ENCODE data around the gene RSPH9.
"Not testable (repeated sequence)": the region's sequence is repeated elsewhere in the genome, so short reads cannot be mapped to it uniquely, and the experiment has no call there.

Gene RSPH9

DNA sequence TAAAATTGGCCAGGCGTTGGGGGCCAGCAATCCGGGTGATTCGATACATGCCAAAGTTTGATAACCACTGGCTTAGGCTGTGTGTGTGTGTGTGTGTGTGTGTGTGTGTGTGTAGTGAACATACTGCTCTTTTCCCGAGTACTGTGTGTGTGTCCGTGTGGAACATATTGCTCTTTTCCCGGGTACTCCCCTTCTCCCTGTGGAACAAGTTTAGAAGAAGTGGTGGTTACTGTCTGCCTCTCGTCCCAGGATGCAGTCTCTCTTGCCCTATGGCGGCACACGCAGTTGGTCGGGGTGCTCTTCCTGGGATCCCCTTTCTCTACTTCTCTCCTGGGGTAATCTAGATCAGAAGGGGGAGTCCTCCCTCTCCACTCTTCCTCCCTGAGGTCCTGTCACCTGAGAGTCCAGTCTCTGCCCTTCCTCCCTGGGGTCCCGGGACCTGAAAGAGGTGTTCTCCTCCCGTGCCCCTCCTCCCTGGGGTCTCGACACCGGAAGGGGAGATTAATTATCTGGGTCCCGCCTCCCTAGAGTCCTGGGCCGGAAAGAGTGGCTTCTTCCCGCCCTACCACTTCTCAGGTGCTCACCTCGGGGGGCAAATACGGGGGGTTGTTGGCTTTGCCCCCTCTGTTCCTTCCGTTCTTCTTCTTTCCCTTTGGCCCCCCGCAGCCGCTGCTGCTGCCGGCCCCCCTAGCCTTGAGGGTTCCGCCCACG, 16.3 kb upstream of the RSPH9 start:
- in situ Hi-C loops (cut with MboI; ENCODE audit: low sequenced_read_pairs) = no loop called here

DNA sequence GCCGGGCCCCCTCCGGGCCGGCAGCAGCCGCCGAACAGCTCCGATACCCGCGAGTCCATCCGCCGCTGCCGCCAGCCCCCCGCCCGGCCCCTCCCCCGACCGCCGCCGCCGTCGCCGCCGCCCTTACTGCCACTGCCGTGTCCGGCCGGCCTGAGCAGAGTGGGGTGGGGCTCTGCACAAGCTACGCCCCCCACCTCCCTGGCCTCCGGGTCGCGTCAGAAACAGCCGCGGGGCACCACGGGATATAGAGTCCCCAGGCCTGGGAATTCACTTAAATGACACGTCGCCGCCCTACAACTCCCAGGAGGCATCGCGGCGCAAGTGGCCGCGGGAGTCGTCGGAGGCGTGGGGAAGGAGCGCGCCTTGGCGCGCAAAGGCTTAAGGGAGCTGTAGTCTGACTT, 15.7 kb upstream of the RSPH9 start, which contains the start of gene GTPBP2:
TSS of gene GTPBP2 (minus strand) at position 161 of the 401 bp plus-strand sequence. CDS start at position 59, 102 bp downstream.
- in situ Hi-C loops (cut with MboI; ENCODE audit: low sequenced_read_pairs) = no loop called here

- in situ Hi-C loops (cut with MboI; ENCODE audit: low sequenced_read_pairs) = no loop called here
Measured at GRCh38 chr6:43629505-43630300, 15.1 kb upstream of the RSPH9 start.

DNA sequence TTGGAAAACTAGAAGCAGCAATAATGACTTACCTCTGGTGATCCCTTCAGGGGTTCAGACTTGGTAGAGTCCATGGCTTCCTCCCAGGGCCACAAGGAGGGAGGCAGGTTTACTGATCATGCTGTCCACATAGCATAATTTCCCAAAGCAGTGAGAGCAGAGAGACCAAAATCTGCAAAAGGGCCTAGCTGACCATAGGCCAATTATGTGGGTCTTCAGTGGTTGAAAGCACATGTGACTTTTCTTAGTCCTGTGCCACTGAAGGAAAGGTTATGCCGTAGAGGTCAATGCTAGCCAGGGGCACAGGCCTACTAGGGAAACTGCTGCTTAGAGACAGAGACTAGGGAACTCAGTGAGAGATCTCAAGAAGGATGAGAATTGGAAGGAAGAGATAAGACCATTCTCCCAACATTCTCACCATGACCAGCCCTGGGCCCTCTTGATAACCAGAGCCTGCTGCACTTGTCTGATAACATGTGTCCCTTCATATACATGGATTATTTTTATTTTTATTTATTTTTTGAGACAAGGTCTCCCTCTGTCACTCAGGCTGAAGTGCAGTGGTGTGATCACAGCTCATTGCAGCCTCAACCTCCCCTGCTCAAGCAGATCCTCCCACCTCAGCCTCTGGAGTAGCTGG, 13.7 kb upstream of the RSPH9 start:
- in situ Hi-C loops (cut with MboI; ENCODE audit: low sequenced_read_pairs) = no loop called here

GRCh38 chr6:43633002-43633401, 11.8 kb upstream of the RSPH9 start:
- in situ Hi-C loops (cut with MboI; ENCODE audit: low sequenced_read_pairs) = not testable (repeated sequence)

DNA sequence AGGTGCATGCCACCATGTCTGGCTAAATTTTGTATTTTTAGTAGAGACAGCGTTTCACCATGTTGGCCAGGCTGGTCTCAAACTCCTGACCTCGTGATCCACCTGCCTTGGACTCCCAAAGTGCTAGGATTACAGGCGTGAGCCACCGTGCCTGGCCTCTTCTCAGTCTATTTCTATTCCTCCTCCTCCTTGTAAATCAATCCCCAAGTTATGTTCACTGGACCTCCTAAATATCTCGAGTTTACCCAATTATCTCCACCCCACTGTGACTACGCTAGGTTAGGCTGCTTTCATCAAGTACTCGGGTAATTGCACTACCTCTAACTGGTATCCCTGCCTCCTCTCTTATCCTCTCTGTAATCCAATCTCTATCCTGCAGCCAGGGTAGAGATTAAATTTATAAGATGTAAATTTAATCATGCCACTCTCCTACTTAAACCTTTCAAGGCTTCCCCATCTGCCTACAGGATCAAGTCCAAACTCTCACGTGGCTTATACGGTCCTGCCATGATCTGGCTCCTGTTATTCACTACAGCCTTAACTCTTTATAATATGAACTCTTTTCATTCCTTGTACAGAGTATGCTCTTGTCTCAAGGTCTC, 10.0 kb upstream of the RSPH9 start:
- in situ Hi-C loops (cut with MboI; ENCODE audit: low sequenced_read_pairs) = no loop called here

DNA sequence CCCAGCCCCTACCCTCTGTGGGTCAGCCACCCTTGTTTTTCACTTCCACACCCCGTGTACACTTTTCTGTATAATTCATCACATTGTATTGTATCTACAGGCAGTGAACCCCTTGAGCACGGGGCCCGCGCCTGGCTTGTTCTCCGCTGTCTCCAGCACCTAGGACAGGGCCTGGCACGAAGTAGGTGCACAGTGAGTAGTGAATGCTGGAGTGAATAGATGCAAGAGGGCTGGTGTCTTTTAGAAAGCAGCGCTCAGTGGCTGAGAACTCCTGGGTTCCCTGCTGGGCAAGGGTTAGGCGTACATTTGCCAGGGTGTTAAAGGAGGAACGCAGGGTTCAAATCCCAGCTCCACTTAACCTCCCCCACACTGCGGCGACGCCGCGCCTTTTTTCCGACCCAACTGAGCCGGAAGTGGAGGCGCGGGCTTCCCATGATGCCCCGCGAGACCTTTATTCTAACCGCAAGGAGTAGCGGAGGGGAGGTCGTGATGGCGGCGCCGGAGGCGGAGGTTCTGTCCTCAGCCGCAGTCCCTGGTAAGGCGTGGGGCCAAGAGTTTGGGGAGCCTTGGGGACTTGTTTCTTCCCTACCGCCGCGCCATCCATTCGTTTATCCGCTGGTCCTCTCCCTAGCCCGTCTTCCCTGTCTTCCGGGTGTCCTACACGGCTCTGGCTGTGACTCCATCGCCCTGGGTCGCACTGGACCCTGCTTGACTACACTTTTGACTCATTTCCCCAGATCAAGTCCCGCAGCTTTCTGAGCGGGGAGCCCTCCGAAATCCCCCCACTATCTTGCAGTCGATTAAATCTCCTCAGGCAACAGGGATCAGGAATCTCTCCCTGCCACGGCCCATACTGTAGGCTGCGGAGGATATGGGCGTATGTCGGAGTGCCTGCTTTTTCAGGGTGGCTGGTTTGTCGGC, 9.2 kb upstream of the RSPH9 start, which contains the start of gene MAD2L1BP:
TSS of gene MAD2L1BP (plus strand) at position 454 of the 921 bp plus-strand sequence. CDS start at position 490, 36 bp downstream.
- in situ Hi-C loops (cut with MboI; ENCODE audit: low sequenced_read_pairs) = no loop called here

- in situ Hi-C loops (cut with MboI; ENCODE audit: low sequenced_read_pairs) = no loop called here
Measured at GRCh38 chr6:43636308-43636659, 8.6 kb upstream of the RSPH9 start.

GRCh38 chr6:43639984-43640800, 4.6 kb upstream of the RSPH9 start:
- in situ Hi-C loops (cut with MboI; ENCODE audit: low sequenced_read_pairs) = no loop called here

- in situ Hi-C loops (cut with MboI; ENCODE audit: low sequenced_read_pairs) = no loop called here
Measured at GRCh38 chr6:43645613-43645964, 753 bp downstream of the RSPH9 start.

DNA sequence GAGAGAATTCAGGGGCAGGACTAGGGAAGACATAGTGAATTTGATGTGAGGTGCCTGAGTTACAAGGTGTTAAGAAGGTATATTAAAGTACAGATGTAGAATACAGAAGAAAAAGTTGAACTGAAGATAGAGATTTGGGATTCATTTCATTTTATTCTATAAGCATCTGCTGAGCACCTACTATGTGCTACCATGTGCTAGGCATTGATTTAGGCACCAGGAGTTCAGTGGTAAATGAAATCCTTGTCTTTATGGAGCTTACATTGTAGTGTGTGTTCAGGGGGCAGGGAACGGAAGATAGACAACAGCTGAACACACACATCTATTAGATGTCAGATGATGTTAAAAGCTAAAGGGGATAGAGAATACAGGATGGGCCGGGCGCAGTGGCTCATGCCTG, 2.8 kb downstream of the RSPH9 start:
- in situ Hi-C loops (cut with MboI; ENCODE audit: low sequenced_read_pairs) = no loop called here

GRCh38 chr6:43648248-43648647, 3.4 kb downstream of the RSPH9 start:
- in situ Hi-C loops (cut with MboI; ENCODE audit: low sequenced_read_pairs) = no loop called here

GRCh38 chr6:43652822-43653221, 8.0 kb downstream of the RSPH9 start:
- in situ Hi-C loops (cut with MboI; ENCODE audit: low sequenced_read_pairs) = not testable (repeated sequence)

DNA sequence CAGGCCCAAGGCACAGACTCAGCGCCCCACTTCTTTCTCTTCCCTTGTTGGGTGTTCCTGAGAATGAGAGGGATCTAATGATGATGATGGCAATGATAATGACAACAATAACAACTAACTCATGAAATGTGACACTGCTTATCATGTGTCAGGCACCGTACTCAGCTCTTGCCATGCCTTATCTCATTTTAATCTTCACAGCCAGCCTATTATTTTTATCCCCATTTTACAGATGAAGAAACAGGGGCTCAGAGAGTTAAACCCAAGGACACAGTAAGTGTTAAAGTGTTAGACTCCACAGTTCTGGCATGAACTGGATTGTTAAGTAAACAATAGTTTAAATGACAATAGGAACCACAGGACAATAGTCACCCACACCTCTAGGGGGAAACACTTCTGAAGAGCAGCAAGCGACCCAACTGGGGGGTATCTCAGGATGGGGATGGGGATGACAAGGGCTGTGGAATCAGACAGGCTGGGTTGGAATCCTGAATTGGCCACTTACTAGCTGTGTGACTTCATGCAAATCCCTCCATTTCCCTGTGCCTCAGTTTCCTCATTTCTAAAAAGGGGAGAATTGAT, 12.5 kb downstream of the RSPH9 start:
- in situ Hi-C loops (cut with MboI; ENCODE audit: low sequenced_read_pairs) = no loop called here

DNA sequence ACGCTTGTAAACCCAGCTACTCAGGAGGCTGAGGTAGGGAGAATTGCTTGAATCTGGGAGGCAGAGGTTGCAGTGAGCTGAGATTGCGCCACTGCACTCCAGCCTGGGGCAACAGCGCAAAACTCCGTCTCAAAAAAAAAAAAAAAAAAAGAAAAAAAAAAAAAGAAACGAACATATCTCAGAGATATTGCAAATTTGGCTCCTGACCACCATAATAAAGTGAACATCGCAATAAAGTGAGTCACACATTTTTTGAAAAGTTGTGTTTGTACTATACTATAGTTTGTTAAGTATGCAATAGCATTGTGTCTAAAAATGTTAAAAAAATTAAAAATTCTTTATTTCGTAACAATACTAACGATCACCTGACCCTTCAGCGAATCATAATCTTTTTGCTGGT, 13.3 kb downstream of the RSPH9 start:
- in situ Hi-C loops (cut with MboI; ENCODE audit: low sequenced_read_pairs) = no loop called here

DNA sequence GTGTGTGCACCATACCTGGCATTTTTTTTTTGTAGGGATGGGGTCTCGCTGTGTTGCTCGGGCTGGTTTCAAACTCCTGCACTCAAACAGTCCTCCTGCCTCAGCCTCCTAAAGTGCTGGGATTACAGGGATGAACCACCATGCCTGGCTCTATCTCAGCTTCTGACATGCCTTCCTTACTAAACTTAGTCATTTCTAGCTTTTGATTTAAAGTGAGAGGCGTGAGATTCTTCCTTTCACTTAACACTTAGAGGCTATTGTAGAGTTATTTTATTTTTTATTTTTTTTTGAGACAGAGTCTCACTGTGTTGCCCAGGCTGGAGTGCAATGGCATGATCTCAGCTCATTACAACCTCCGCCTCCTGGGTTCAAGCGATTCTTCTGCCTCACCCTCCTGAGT, 18.1 kb downstream of the RSPH9 start:
- in situ Hi-C loops (cut with MboI; ENCODE audit: low sequenced_read_pairs) = not testable (repeated sequence)

DNA sequence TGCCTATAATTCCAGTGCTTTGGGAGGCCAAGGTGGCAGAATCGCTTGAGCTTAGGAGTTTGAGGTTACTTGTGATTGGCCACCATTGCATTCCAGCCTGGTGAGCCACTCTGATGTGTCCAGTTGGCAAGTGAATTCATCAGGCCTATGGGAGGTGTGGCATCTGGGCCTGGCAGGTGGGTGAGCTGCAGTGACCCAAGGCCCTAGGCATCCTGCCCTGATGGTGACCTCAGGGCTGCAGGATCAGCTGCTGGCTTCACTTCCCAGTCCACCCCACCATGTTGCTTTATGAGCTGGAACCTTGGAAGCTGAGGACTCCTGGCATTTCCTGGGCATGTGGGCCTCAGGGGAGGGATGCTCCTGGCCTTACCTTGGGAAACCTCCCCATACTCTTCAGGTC, 20.5 kb downstream of the RSPH9 start:
- in situ Hi-C loops (cut with MboI; ENCODE audit: low sequenced_read_pairs) = no loop called here

- in situ Hi-C loops (cut with MboI; ENCODE audit: low sequenced_read_pairs) = no loop called here
Measured at GRCh38 chr6:43666196-43666920, 21.5 kb downstream of the RSPH9 start.

All from HL-60/S4 (cell line).